ENCODE results near the gene MRPL33.

DNA sequence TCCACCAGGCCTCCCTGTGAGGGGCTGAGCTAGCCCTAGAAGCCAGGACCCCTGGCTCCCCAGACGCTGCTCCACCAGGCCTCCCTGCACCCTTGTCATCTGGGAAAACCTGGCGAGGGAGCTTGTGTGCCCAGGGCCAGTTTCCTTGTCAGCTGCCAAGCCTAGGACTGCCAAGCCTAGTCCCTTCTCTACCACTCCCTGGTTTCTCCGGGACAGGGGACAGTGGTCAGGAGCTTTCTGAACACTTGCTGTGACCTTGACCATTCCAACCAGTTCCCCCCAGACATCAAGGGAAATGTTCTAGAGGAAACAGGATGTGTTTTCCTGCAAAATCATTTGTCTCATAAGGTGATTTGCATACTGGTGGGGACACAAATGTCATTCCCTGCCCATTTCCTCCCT lies 41.3 kb upstream of the MRPL33 start:
- TF ChIP-seq EZH2 (IDR thresholded peaks at IDR 0.05) (no peak), FOXP2 (optimal IDR thresholded peaks at IDR 0.05; ENCODE audit: control extremely low read depth, extremely low read length, insufficient read depth) (no peak)
